Activated naive CD4-positive, alpha-beta T cell treated with anti-CD3 and anti-CD28 coated beads for 36 hours (primary cell): ENCODE data around the gene SLC6A17. TPM values are rescaled to one million over a fixed set of nuclear protein-coding genes. Genes with fewer than 3 reads are reported as not detected.

ENCODE experiments used
- CTCF ChIA-PET: fragments of 350-600 bp; sonication (Branson Sonifier 250); formaldehyde crosslinking; loops from one replicate; lab custom pipeline; 2021; ENCODE audit warnings: antibody characterized with exemption; lab: Charles Lee
- DNase-seq: peaks from one replicate; pipeline ENCODE4 v3.0.0-alpha.2; 2020
- H3K27ac Mint-ChIP-seq: one replicate; pipeline ENCODE4 v1.8.0; 2021; ENCODE audit warnings: mild to moderate bottlenecking, mixed read lengths
- H3K27me3 Mint-ChIP-seq: one replicate; pipeline ENCODE4 v1.8.0; 2021; ENCODE audit warnings: low read depth, mixed read lengths
- H3K36me3 Mint-ChIP-seq: one replicate; pipeline ENCODE4 v1.8.0; 2021; ENCODE audit warnings: low read depth, mixed read lengths
- H3K4me1 Mint-ChIP-seq: one replicate; pipeline ENCODE4 v1.8.0; 2021; ENCODE audit warnings: low read depth, mixed read lengths
- H3K4me3 Mint-ChIP-seq: one replicate; pipeline ENCODE4 v1.8.0; 2021; ENCODE audit warnings: mild to moderate bottlenecking, moderate library complexity, mixed read lengths
- H3K9me3 Mint-ChIP-seq: one replicate; pipeline ENCODE4 v1.8.0; 2021; ENCODE audit warnings: mixed read lengths
- intact Hi-C: fragments of 100-400 bp; cut with micrococcal nuclease; formaldehyde crosslinking; loops from one replicate; pipeline ENCODE4 v1.15.1; 2023
- total RNA-seq, 2 experiments: library from RNA; stranded (reverse); gene quantifications; one replicate each; pipeline ENCODE4 v1.2.3, GENCODE V29; 2021

SLC6A17 gene
- total RNA-seq, 2 experiments from 2014 or later, result 0.12 TPM; not detected in 1

GRCh38 chr1:110209715-110210603 is 59.7 kb downstream of the SLC6A17 start, which contains the start of gene KCNC4:
Gene KCNC4, plus strand, starts transcription at chr1:110210314. Its CDS starts 1,186 bp downstream, at chr1:110211500.
- Mint-ChIP-seq H3K4me1 (peaks cover 49% of the 10 kb centered on the region), H3K27me3 (no peaks in the 10 kb centered on the region), H3K27ac (peak within 1 kb of the TSS; percentile 85), H3K4me3 (peak within 1 kb of the TSS; percentile 86), H3K36me3 (peaks cover 4% of the 10 kb centered on the region), H3K9me3 (no peaks in the 10 kb centered on the region)
- intact Hi-C loops, result loop anchor here (1.0 to 2.0 kb wide), 3 partner anchors 26 to 197 kb away; partner anchors contain the start of gene LAMTOR5
- CTCF ChIA-PET, result interaction anchor here (0.8 to 15.3 kb wide), 12 partner anchors 10 to 287 kb away, joined by 3 to 644 read pairs (median 22); partner anchors contain the start of genes LAMTOR5 and RBM15
- peak; percentile 92 for DNase-seq

- intact Hi-C loops, result loop anchor here (1.0 to 2.0 kb wide), 3 partner anchors 25 to 196 kb away; partner anchors contain the start of gene LAMTOR5
- Mint-ChIP-seq H3K4me3 (peak overlapping the region; percentile 86), H3K9me3 (no peaks in the 10 kb centered on the region), H3K27me3 (no peaks in the 10 kb centered on the region), H3K36me3 (peaks cover 4% of the 10 kb centered on the region), H3K27ac (no peak overlapping the region), H3K4me1 (peaks cover 49% of the 10 kb centered on the region)
- CTCF ChIA-PET, result interaction anchor here (1.0 to 15.3 kb wide), 6 partner anchors 14 to 286 kb away, joined by 3 to 644 read pairs (median 68); partner anchors contain the start of gene RBM15
- peak; percentile 67 for DNase-seq
Measured at GRCh38 chr1:110210604-110211495, 60.6 kb downstream of the SLC6A17 start.

- peaks cover 4% of the 10 kb centered on the region for H3K36me3 Mint-ChIP-seq
- H3K27me3 Mint-ChIP-seq, result no peaks in the 10 kb centered on the region
- no peak overlapping the region for H3K27ac Mint-ChIP-seq
- intact Hi-C loops, result loop anchor here (2.0 kb wide), 1 partner anchor 195 kb away; the partner anchor contains the start of gene LAMTOR5
- no peak for DNase-seq
- H3K4me1 Mint-ChIP-seq, result peaks cover 55% of the 10 kb centered on the region
- CTCF ChIA-PET, result interaction anchor here (1.0 to 15.3 kb wide), 4 partner anchors 14 to 284 kb away, joined by 3 to 644 read pairs (median 3); partner anchors contain the start of gene RBM15
- H3K9me3 Mint-ChIP-seq, result no peaks in the 10 kb centered on the region
- H3K4me3 Mint-ChIP-seq, result peak overlapping the region; percentile 86
Measured at GRCh38 chr1:110211496-110212168, 61.3 kb downstream of the SLC6A17 start.

- H3K4me3 Mint-ChIP-seq, result peak overlapping the region; percentile 67
- DNase-seq, result no peak
Measured at GRCh38 chr1:110212169-110213142, 62.2 kb downstream of the SLC6A17 start.

GRCh38 chr1:110213143-110213540 is 62.8 kb downstream of the SLC6A17 start:
- intact Hi-C loops, result no loop called here
- CTCF ChIA-PET, result interaction anchor here (1.0 to 15.3 kb wide), 3 partner anchors 10 to 283 kb away, joined by 3 to 644 read pairs (median 4); no protein-coding TSS in a partner anchor
- DNase-seq, result no peak
- peak overlapping the region; percentile 10 for H3K4me3 Mint-ChIP-seq
- no peaks in the 10 kb centered on the region for H3K9me3 Mint-ChIP-seq
- peaks cover 4% of the 10 kb centered on the region for H3K36me3 Mint-ChIP-seq
- H3K4me1 Mint-ChIP-seq, result peaks cover 56% of the 10 kb centered on the region
- H3K27ac Mint-ChIP-seq, result no peak overlapping the region
- H3K27me3 Mint-ChIP-seq, result no peaks in the 10 kb centered on the region

More at GRCh38 chr1:110212169-110213142, 62.2 kb downstream of the SLC6A17 start:
- Mint-ChIP-seq H3K4me1 (peaks cover 56% of the 10 kb centered on the region), H3K27me3 (no peaks in the 10 kb centered on the region), H3K9me3 (no peaks in the 10 kb centered on the region), H3K27ac (no peak overlapping the region), H3K36me3 (peaks cover 4% of the 10 kb centered on the region)
- CTCF ChIA-PET, result interaction anchor here (1.0 to 15.3 kb wide), 5 partner anchors 9 to 284 kb away, joined by 3 to 644 read pairs (median 3); partner anchors contain the start of gene RBM15
- intact Hi-C loops, result no loop called here

GRCh38 chr1:110214454-110215404 is 64.4 kb downstream of the SLC6A17 start:
- intact Hi-C loops, result no loop called here
- Mint-ChIP-seq H3K4me3 (no peak overlapping the region), H3K4me1 (peaks cover 43% of the 10 kb centered on the region), H3K27ac (no peak overlapping the region), H3K9me3 (no peaks in the 10 kb centered on the region), H3K27me3 (no peaks in the 10 kb centered on the region), H3K36me3 (peaks cover 4% of the 10 kb centered on the region)
- no peak for DNase-seq
- CTCF ChIA-PET, result interaction anchor here (1.4 to 3.2 kb wide), 4 partner anchors 8 to 98 kb away, joined by 3 to 13 read pairs (median 6); no protein-coding TSS in a partner anchor

GRCh38 chr1:110215621-110216515 is 65.6 kb downstream of the SLC6A17 start:
- Mint-ChIP-seq H3K27me3 (no peaks in the 10 kb centered on the region), H3K4me3 (no peak overlapping the region), H3K27ac (no peak overlapping the region), H3K4me1 (peaks cover 42% of the 10 kb centered on the region), H3K36me3 (peaks cover 4% of the 10 kb centered on the region), H3K9me3 (no peaks in the 10 kb centered on the region)
- intact Hi-C loops, result no loop called here
- DNase-seq, result no peak
- CTCF ChIA-PET, result interaction anchor here (1.1 to 3.2 kb wide), 4 partner anchors 9 to 97 kb away, joined by 3 to 13 read pairs (median 6); no protein-coding TSS in a partner anchor

- no peaks in the 10 kb centered on the region for H3K27me3 Mint-ChIP-seq
- DNase-seq, result peak; percentile 27
- H3K4me3 Mint-ChIP-seq, result no peak overlapping the region
- no peak overlapping the region for H3K27ac Mint-ChIP-seq
- peaks cover 4% of the 10 kb centered on the region for H3K36me3 Mint-ChIP-seq
- H3K9me3 Mint-ChIP-seq, result no peaks in the 10 kb centered on the region
- peaks cover 40% of the 10 kb centered on the region for H3K4me1 Mint-ChIP-seq
- CTCF ChIA-PET, result interaction anchor here (1.0 to 3.2 kb wide), 3 partner anchors 10 to 96 kb away, joined by 4 to 13 read pairs (median 7); no protein-coding TSS in a partner anchor
- intact Hi-C loops, result no loop called here
Measured at GRCh38 chr1:110216844-110217444, 66.7 kb downstream of the SLC6A17 start.
